ENCODE data around the gene GRM8.

Gene GRM8

GRCh38 chr7:126398285-126398684 lies 854.5 kb downstream of the GRM8 start:
- H2AFZ ChIP-seq (ENCODE audit: low read length): no peak overlapping the region
- no peaks in the 10 kb centered on the region for H3K4me1 ChIP-seq (ENCODE audit: insufficient read depth, low read length, severe bottlenecking)
- no peaks in the 10 kb centered on the region for H3K27me3 ChIP-seq (ENCODE audit: insufficient read depth, low read length)
- H3F3A ChIP-seq (ENCODE audit: insufficient read depth, low read length): no peaks in the 10 kb centered on the region
- no peak overlapping the region for H3K4me2 ChIP-seq (ENCODE audit: low read length)
- H3K4me3 ChIP-seq (ENCODE audit: low read depth, low read length, poor library complexity, severe bottlenecking): no peak overlapping the region
- H3K36me3 ChIP-seq (ENCODE audit: insufficient read depth, low read length): no peaks in the 10 kb centered on the region
- no peaks in the 10 kb centered on the region for H4K20me1 ChIP-seq (ENCODE audit: insufficient read depth, low read length)
- H3K9ac ChIP-seq (ENCODE audit: low read length): no peak overlapping the region
- no peak for TF ChIP-seq CTCF (IDR thresholded peaks at IDR 0.05; ENCODE audit: low read length)
- no peak for TF ChIP-seq EZH2 (IDR thresholded peaks at IDR 0.05; ENCODE audit: borderline replicate concordance, low read length)
- H3K79me2 ChIP-seq (ENCODE audit: insufficient read depth, low read length): no peaks in the 10 kb centered on the region
- 0 out of 2 replicates have a peak, but pooled peaks cover 2% of the 10 kb centered on the region for H3K9me2 ChIP-seq (ENCODE audit: low read depth, low read length)
- H3K27ac ChIP-seq (ENCODE audit: low read depth, low read length, poor library complexity, severe bottlenecking): no peak overlapping the region
- no peaks in the 10 kb centered on the region for H3K9me3 ChIP-seq (ENCODE audit: low read length)

- no peaks in the 10 kb centered on the region for H4K20me1 ChIP-seq (ENCODE audit: insufficient read depth, low read length)
- H3K4me3 ChIP-seq (ENCODE audit: low read depth, low read length, poor library complexity, severe bottlenecking): no peak overlapping the region
- TF ChIP-seq CTCF (IDR thresholded peaks at IDR 0.05; ENCODE audit: low read length) (no peak), EZH2 (IDR thresholded peaks at IDR 0.05; ENCODE audit: borderline replicate concordance, low read length) (no peak)
- no peaks in the 10 kb centered on the region for H3K27me3 ChIP-seq (ENCODE audit: insufficient read depth, low read length)
- no peak overlapping the region for H2AFZ ChIP-seq (ENCODE audit: low read length)
- no peaks in the 10 kb centered on the region for H3F3A ChIP-seq (ENCODE audit: insufficient read depth, low read length)
- no peaks in the 10 kb centered on the region for H3K9me3 ChIP-seq (ENCODE audit: low read length)
- no peak overlapping the region for H3K4me2 ChIP-seq (ENCODE audit: low read length)
- 0 out of 2 replicates have a peak, but pooled peaks cover 2% of the 10 kb centered on the region for H3K9me2 ChIP-seq (ENCODE audit: low read depth, low read length)
- H3K9ac ChIP-seq (ENCODE audit: low read length): no peak overlapping the region
- no peaks in the 10 kb centered on the region for H3K79me2 ChIP-seq (ENCODE audit: insufficient read depth, low read length)
- no peak overlapping the region for H3K27ac ChIP-seq (ENCODE audit: low read depth, low read length, poor library complexity, severe bottlenecking)
- no peaks in the 10 kb centered on the region for H3K4me1 ChIP-seq (ENCODE audit: insufficient read depth, low read length, severe bottlenecking)
- no peaks in the 10 kb centered on the region for H3K36me3 ChIP-seq (ENCODE audit: insufficient read depth, low read length)
Observed at GRCh38 chr7:126394406-126394805, 858.3 kb downstream of the GRM8 start.
